WTC11 (cell line): Measurements from ENCODE around the gene HJV.

Experiments
- CBFB ChIP-seq: sonication (generic); formaldehyde crosslinking; IDR thresholded peaks from 2 replicates; pipeline ENCODE4 v1.8.1; 2022; ENCODE audit warnings: mild to moderate bottlenecking, low read depth, missing genetic modification reagents
- CREB1 ChIP-seq: sonication (generic); formaldehyde crosslinking; IDR thresholded peaks from 2 replicates; pipeline ENCODE4 v1.8.0; 2023; ENCODE audit warnings: mild to moderate bottlenecking, missing genetic modification reagents
- CREM ChIP-seq: sonication (generic); formaldehyde crosslinking; IDR thresholded peaks from 2 replicates; pipeline ENCODE4 v1.8.1; 2022; ENCODE audit warnings: mild to moderate bottlenecking, missing genetic modification reagents, moderate library complexity
- CTCF ChIP-seq: fragments of 200-600 bp; IDR thresholded peaks from 2 replicates; pipeline ENCODE4 v1.8.0; 2022; ENCODE audit warnings: antibody characterized with exemption
- E2F5 ChIP-seq: sonication (generic); formaldehyde crosslinking; IDR thresholded peaks from 2 replicates; pipeline ENCODE4 v1.8.1; 2022; ENCODE audit warnings: mild to moderate bottlenecking, moderate library complexity, missing genetic modification reagents
- ELF4 ChIP-seq: sonication (generic); formaldehyde crosslinking; IDR thresholded peaks from 2 replicates; pipeline ENCODE4 v1.8.1; 2022; ENCODE audit warnings: low read depth, mild to moderate bottlenecking, moderate library complexity, missing genetic modification reagents
- ESRRA ChIP-seq: sonication (generic); formaldehyde crosslinking; IDR thresholded peaks from 2 replicates; pipeline ENCODE4 v1.8.1; 2022; ENCODE audit warnings: mild to moderate bottlenecking, missing genetic modification reagents, borderline replicate concordance
- NR1H2 ChIP-seq: sonication (generic); formaldehyde crosslinking; IDR thresholded peaks from 2 replicates; pipeline ENCODE4 v1.9.0; 2021; ENCODE audit warnings: mild to moderate bottlenecking, moderate library complexity, missing genetic modification reagents
- PRRX2 ChIP-seq: fragments of 250-450 bp; sonication (Bioruptor Pico); IDR thresholded peaks from 2 replicates; pipeline ENCODE4 v1.8.0; 2021; ENCODE audit warnings: mild to moderate bottlenecking
- TEAD1 ChIP-seq: sonication (generic); formaldehyde crosslinking; IDR thresholded peaks from 2 replicates; pipeline ENCODE4 v1.8.0; 2022; ENCODE audit warnings: mild to moderate bottlenecking, missing genetic modification reagents
- USF2 ChIP-seq: sonication (generic); formaldehyde crosslinking; IDR thresholded peaks from 2 replicates; pipeline ENCODE4 v1.8.1; 2023; ENCODE audit warnings: mild to moderate bottlenecking, missing genetic modification reagents, moderate library complexity
- ZBTB43 ChIP-seq: sonication (generic); formaldehyde crosslinking; IDR thresholded peaks from 2 replicates; pipeline ENCODE4 v1.8.1; 2023; ENCODE audit warnings: mild to moderate bottlenecking, missing genetic modification reagents
- ZNF512 ChIP-seq: sonication (generic); formaldehyde crosslinking; IDR thresholded peaks from 2 replicates; pipeline ENCODE4 v1.8.1; 2022; ENCODE audit warnings: missing genetic modification reagents, borderline replicate concordance

GRCh38 chr1:145985502-145986439, 35.8 kb downstream of the HJV start:
- no peak for TF ChIP-seq E2F5 (CRISPR knock-in tag)
- no peak for TF ChIP-seq CTCF
- no peak for TF ChIP-seq NR1H2 (CRISPR knock-in tag)
- TF ChIP-seq ELF4, result no peak
- no peak for TF ChIP-seq USF2
- TF ChIP-seq PRRX2 (CRISPR knock-in tag), result no peak
- TF ChIP-seq ZBTB43 (CRISPR knock-in tag), result no peak
- no peak for TF ChIP-seq CREM
- TF ChIP-seq TEAD1, result no peak
- TF ChIP-seq ESRRA (CRISPR knock-in tag), result no peak
- TF ChIP-seq ZNF512 (CRISPR knock-in tag), result no peak
- TF ChIP-seq CBFB (CRISPR knock-in tag), result no peak
- TF ChIP-seq CREB1 (CRISPR knock-in tag), result no peak
